BJ (cell line): Measurements from ENCODE around the gene BMP2K. TPM values are rescaled to one million over a fixed set of nuclear protein-coding genes. Genes with fewer than 3 reads are reported as not detected.

Experiments used
- CTCF ChIA-PET: fragments of 350-600 bp; formaldehyde crosslinking; extraction: SDS; loops from one replicate; lab custom pipeline; 2021; ENCODE audit warnings: antibody characterized with exemption, inconsistent platforms; lab: Yijun Ruan, JAX
- POLR2A ChIA-PET: fragments of 300-600 bp; sonication (Branson Sonifier 250); formaldehyde crosslinking; extraction: SDS; loops from one replicate; lab custom pipeline; 2021; ENCODE audit warnings: antibody characterized with exemption; lab: Charles Lee
- DNase-seq: peaks from one replicate; pipeline ENCODE4 v3.0.0-alpha.2; 2011; ENCODE audit warnings: low read depth
- H3K27me3 ChIP-seq: 2 replicates; pipeline ENCODE4 v1.6.0; 2011; ENCODE audit warnings: low read length; ENCODE audit not compliant: control insufficient read depth, insufficient read depth
- H3K36me3 ChIP-seq: 2 replicates; pipeline ENCODE4 v1.5.1; 2011; ENCODE audit warnings: low read length; ENCODE audit not compliant: control insufficient read depth, insufficient read depth
- H3K4me3 ChIP-seq: 2 replicates; pipeline ENCODE4 v1.5.1; 2011; ENCODE audit warnings: low read depth, mild to moderate bottlenecking, control low read depth, low read length
- polyA plus RNA-seq: library from polyadenylated mRNA; depleted of rRNA; stranded (reverse); fragments of >200 nt; gene quantifications from 2 replicates; pipeline ENCODE4 v1.2.3, GENCODE V29; 2011
- TF ChIP-seq, protein P1 (sequence below): IDR thresholded peaks from 2 replicates; pipeline ENCODE4 v1.5.1; 2011; ENCODE audit warnings: low read depth, mild to moderate bottlenecking, control low read depth, inconsistent platforms, low read length, moderate library complexity; ENCODE audit not compliant: insufficient read depth

Gene BMP2K
- polyA plus RNA-seq, 1 experiment = 19.3 TPM

DNA sequence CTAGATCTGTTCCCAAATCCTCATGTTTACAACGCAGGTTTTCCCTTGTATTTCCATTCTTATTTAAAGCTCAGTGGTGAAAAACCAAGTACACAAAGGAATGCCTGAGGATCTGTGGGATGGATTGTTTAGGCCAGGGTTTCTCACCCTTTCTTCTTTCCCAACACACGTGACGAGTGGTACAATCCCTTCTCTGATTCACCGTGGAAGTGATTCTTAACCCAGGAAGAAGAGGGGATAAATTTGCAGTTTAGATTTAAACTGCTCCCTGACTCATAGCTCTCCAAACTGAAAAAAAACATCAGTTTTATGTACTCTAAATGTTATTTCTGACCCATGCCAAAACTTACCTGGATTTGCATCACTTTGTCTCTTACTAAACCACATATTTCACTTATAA is 146.1 kb downstream of the BMP2K start:
- Histone ChIP-seq H3K36me3 (no peaks in the 10 kb centered on the region), H3K27me3 (no peaks in the 10 kb centered on the region), H3K4me3 (no peak overlapping the region)
- CTCF ChIA-PET = no interaction called here
- DNase-seq = no peak
- TF ChIP-seq, protein P1, sequence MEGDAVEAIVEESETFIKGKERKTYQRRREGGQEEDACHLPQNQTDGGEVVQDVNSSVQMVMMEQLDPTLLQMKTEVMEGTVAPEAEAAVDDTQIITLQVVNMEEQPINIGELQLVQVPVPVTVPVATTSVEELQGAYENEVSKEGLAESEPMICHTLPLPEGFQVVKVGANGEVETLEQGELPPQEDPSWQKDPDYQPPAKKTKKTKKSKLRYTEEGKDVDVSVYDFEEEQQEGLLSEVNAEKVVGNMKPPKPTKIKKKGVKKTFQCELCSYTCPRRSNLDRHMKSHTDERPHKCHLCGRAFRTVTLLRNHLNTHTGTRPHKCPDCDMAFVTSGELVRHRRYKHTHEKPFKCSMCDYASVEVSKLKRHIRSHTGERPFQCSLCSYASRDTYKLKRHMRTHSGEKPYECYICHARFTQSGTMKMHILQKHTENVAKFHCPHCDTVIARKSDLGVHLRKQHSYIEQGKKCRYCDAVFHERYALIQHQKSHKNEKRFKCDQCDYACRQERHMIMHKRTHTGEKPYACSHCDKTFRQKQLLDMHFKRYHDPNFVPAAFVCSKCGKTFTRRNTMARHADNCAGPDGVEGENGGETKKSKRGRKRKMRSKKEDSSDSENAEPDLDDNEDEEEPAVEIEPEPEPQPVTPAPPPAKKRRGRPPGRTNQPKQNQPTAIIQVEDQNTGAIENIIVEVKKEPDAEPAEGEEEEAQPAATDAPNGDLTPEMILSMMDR = no peak
- POLR2A ChIA-PET = no interaction called here

DNA sequence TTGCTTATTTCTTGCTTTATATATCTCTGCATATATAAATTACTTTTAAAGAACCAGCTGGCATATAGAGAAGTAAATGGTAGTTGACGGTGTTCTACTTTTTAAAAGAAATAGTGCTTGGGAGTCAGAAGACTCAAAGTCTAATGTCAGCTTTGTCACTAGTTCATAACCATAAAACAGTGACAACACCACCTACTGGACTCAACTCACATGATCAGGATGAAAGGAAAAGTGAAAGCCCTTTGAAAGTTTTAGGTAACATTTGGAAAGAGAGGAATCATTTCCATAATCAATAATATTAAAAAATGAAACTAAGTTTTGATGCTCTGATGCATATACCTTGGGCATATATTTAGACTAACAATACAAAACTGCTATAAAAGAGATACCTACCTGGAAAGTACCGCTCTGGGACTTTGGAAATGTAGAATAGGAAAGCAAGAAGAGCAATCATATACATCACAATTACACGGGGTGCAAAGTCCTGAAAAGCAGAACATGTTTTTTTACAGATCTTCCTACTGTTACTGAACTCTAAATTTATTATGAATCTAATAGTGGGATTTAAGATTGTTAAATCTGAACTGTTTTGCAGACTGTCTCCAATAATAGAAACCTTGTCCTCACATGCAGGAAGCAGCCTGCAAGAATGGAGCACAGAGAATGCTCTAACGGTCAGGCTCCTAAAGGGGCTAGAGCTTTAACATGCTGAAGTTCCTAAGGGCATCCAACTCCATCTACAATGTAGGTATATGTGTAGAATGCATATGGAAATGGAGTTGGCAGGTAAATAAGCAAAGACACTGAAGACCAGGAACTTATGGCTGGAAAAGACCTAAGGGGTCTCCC is 147.5 kb downstream of the BMP2K start:
- ChIA-PET POLR2A (no interaction called here), CTCF (no interaction called here)
- no peak for DNase-seq
- Histone ChIP-seq H3K36me3 (no peaks in the 10 kb centered on the region), H3K27me3 (no peaks in the 10 kb centered on the region), H3K4me3 (no peak overlapping the region)
- TF ChIP-seq, protein P1 = no peak

DNA sequence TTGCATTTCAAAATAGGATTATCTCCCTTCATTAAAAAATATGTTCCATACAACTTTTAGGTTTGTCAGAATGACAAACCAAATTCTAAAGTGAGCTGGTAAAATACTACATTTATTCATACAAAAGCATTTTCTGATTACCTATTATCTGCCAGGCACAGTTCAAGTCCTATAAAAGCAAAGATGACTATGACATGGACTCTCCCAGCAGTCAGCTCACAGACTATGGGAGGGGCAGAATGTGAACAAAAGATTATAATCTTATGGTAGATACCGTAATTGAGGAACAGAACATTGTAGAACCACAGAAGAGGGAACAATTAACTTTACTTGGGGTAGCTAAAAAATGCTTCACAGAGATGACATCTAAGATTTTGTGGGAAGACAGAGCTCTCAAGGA is 150.7 kb downstream of the BMP2K start:
- H3K36me3 ChIP-seq = peaks cover 2% of the 10 kb centered on the region
- TF ChIP-seq, protein P1 = no peak

DNA sequence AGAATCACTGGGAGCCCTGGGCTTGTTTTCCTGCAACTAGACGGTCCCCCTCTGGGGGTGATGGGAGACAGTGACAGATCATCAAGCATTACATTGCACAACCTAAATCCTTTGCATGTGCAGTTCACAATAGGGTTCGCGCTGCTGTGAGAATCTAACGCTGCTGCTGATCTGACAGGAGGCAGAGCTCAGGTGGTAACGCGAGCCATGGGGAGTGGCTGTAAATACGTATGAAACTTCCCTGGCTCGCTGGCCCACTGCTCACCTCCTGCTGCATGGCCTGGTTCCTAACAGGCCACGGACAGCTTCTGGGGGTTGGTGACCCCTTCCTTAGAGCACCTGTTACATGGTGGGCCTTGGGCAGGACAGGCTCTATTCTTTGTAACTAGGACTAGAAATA is 152.7 kb downstream of the BMP2K start:
- ChIA-PET POLR2A (no interaction called here), CTCF (no interaction called here)
- H3K36me3 ChIP-seq = peaks cover 2% of the 10 kb centered on the region
- H3K4me3 ChIP-seq = no peak overlapping the region
- no peak for DNase-seq
- no peaks in the 10 kb centered on the region for H3K27me3 ChIP-seq
- TF ChIP-seq, protein P1 = no peak

More for the DNA sequence above, 150.7 kb downstream of the BMP2K start:
- H3K27me3 ChIP-seq = no peaks in the 10 kb centered on the region
- DNase-seq = no peak
- CTCF ChIA-PET = interaction anchor here (1.5 kb wide), 1 partner anchor 11 kb away, joined by 5 read pairs; no protein-coding TSS in a partner anchor
- POLR2A ChIA-PET = no interaction called here
- no peak overlapping the region for H3K4me3 ChIP-seq

DNA sequence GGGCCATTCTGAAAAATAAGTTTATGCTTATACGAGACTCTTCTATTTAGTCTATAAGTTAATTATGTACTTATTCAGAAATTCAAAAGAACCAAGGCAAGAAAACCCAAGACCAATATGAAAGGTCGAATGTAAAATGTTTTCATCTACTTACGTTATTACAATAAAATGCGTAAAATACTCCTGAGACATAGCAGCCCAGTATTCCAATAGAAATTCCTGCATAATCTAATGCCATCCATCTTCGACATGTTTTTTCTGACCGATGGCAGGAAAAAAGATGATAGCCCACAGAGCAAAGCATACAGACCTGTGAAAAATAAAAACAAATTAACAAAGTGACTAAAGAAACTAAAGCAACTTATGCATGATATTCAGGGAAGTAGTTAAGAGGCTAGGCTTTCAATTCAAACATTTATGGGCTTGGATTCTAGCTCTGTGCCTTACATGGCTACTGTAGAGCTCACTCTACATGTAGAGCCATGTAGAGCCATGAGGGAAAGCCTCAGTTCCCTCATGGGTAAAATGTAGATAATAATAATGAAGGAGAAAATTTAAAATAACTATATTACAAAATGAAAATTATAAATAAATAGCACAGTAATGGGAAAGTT is 154.0 kb downstream of the BMP2K start:
- no peak for DNase-seq
- Histone ChIP-seq H3K4me3 (no peak overlapping the region), H3K36me3 (peaks cover 2% of the 10 kb centered on the region), H3K27me3 (no peaks in the 10 kb centered on the region)
- ChIA-PET CTCF (no interaction called here), POLR2A (no interaction called here)
- TF ChIP-seq, protein P1 = no peak
